Right lobe of liver (tissue), 4 donors: Measurements from ENCODE around the gene GJA3.

Experiments
- POLR2A ChIP-seq: fragments of 450-650 bp; IDR thresholded peaks from one replicate; pipeline ENCODE4 v1.6.1; 2017; ENCODE audit warnings: antibody characterized with exemption, mild to moderate bottlenecking
- TF ChIP-seq, protein P1 (sequence below), 4 donors: fragments of 200-600 bp in 3 of 4; fragments of 450-650 bp in 1 of 4; IDR thresholded peaks; one replicate each; pipeline versions ENCODE4 v1.5.1 to v1.8.0; 2016 to 2022; ENCODE audit warnings: antibody characterized with exemption in 4 of 4, mild to moderate bottlenecking in 2 of 4
- donor health status: DM: no; HTN: no; CAD: no.
- donor health status: DM: no; HTN: no; CAD: no.
- donor health status: DM: no; HTN: yes; CAD: no.

DNA sequence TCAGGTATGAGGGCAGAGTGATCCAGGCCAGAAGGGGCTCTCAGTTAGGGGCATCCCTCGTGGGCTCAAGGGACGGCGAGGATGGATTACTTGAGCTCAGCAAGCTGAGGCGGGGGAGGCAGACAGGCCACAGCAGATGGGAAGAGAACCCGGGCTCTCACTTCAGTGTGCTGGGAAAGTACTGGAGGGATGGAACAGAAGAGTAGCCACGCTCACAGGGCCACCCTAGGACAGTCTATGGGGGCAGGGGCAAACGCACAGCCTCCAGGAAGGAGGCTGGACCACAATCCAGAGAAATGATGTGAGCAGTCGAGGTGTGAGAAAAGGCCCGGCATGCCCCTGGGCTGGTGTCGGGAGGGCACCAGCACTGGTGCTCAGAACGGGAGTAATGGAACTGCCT, 9.2 kb downstream of the GJA3 start:
- TF ChIP-seq, protein P1, sequence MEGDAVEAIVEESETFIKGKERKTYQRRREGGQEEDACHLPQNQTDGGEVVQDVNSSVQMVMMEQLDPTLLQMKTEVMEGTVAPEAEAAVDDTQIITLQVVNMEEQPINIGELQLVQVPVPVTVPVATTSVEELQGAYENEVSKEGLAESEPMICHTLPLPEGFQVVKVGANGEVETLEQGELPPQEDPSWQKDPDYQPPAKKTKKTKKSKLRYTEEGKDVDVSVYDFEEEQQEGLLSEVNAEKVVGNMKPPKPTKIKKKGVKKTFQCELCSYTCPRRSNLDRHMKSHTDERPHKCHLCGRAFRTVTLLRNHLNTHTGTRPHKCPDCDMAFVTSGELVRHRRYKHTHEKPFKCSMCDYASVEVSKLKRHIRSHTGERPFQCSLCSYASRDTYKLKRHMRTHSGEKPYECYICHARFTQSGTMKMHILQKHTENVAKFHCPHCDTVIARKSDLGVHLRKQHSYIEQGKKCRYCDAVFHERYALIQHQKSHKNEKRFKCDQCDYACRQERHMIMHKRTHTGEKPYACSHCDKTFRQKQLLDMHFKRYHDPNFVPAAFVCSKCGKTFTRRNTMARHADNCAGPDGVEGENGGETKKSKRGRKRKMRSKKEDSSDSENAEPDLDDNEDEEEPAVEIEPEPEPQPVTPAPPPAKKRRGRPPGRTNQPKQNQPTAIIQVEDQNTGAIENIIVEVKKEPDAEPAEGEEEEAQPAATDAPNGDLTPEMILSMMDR (IDR thresholded peaks at IDR 0.05): no peak
- TF ChIP-seq POLR2A: no peak
